ENCODE measurements around the gene RDH8. TPM values are rescaled to one million over a fixed set of nuclear protein-coding genes. Genes with fewer than 3 reads are reported as not detected.

RDH8 gene
- total and polyA plus RNA-seq, 10 of the 15 experiments (the other 5 are each of a cell fraction or from before 2014, with no cell fraction given), result 0.04 to 0.58 (median 0.05) TPM; not detected in 7

GRCh38 chr19:10045371-10045770 lies 32.1 kb downstream of the RDH8 start:
- no peak overlapping the region for H3K9ac ChIP-seq (ENCODE audit: control insufficient read depth, insufficient read depth, low read length)
- no peak overlapping the region for H2AFZ ChIP-seq (ENCODE audit: control insufficient read depth, low read depth, low read length)
- no peak for DNase-seq (ENCODE audit: low read depth, low spot score)
- intact Hi-C loops (cut with micrococcal nuclease; ENCODE audit: unreplicated experiment), result no loop called here
- TF ChIP-seq SIX5 (IDR thresholded peaks at IDR 0.05; ENCODE audit: low read depth, low read length, severe bottlenecking), result peak; percentile 46
- TF ChIP-seq USF1 (IDR thresholded peaks at IDR 0.05; ENCODE audit: borderline replicate concordance, extremely low read length, insufficient read depth, low read depth, low read length), result no peak
- ChIA-PET POLR2A (no interaction called here), SMC1A (ENCODE audit: uncharacterized antibody, unreplicated experiment) (no interaction called here), RAD21 (ENCODE audit: unreplicated experiment) (no interaction called here), CTCF (no interaction called here)
- H3K36me3 ChIP-seq (ENCODE audit: control insufficient read depth in 2 of 2, insufficient read depth in 2 of 2, low read length in 1 of 2), result no peaks in the 10 kb centered on the region
- H3K4me1 ChIP-seq (ENCODE audit: control insufficient read depth, insufficient read depth, low read length), result no peaks in the 10 kb centered on the region
- no TSS peak for BruUV-seq (replicated peaks)
- H3K4me3 ChIP-seq, result no peak overlapping the region
- WGBS (ENCODE audit: insufficient coverage, insufficient replicate concordance, low lambda C conversion rate, missing lambda C conversion rate), result 0% methylated on average over 1 of the region's 1 CpG
- H3K79me2 ChIP-seq (ENCODE audit: control insufficient read depth, insufficient read depth, low read length), result no peaks in the 10 kb centered on the region
- H3K27me3 ChIP-seq (replicated peaks in 1 of 2; ENCODE audit: control insufficient read depth in 2 of 2, insufficient read depth in 2 of 2, low read length in 1 of 2), result no peaks in the 10 kb centered on the region
- in situ Hi-C loops (cut with MboI), result no loop called here
- H3K27ac ChIP-seq (ENCODE audit: control insufficient read depth, insufficient read depth), result no peak overlapping the region
- no peaks in the 10 kb centered on the region for H4K20me1 ChIP-seq (ENCODE audit: control insufficient read depth, insufficient read depth)
- no peaks in the 10 kb centered on the region for H3K9me3 ChIP-seq (replicated peaks; ENCODE audit: control insufficient read depth, insufficient read depth, low read length)
- no peak overlapping the region for H3K4me2 ChIP-seq (ENCODE audit: control insufficient read depth, insufficient read depth)
- ATAC-seq, result no peak
- FAIRE-seq, result no peak

GRCh38 chr19:10049626-10050025 lies 36.3 kb downstream of the RDH8 start:
- Histone ChIP-seq H3K4me2 (ENCODE audit: control insufficient read depth, insufficient read depth) (no peak overlapping the region), H3K79me2 (ENCODE audit: control insufficient read depth, insufficient read depth, low read length) (no peaks in the 10 kb centered on the region), H3K27ac (ENCODE audit: control insufficient read depth, insufficient read depth) (no peak overlapping the region), H3K36me3 (ENCODE audit: control insufficient read depth in 2 of 2, insufficient read depth in 2 of 2, low read length in 1 of 2) (no peaks in the 10 kb centered on the region), H3K4me3 (no peak overlapping the region), H2AFZ (ENCODE audit: control insufficient read depth, low read depth, low read length) (no peak overlapping the region), H3K27me3 (replicated peaks in 1 of 2; ENCODE audit: control insufficient read depth in 2 of 2, insufficient read depth in 2 of 2, low read length in 1 of 2) (no peaks in the 10 kb centered on the region), H3K4me1 (ENCODE audit: control insufficient read depth, insufficient read depth, low read length) (no peaks in the 10 kb centered on the region), H4K20me1 (ENCODE audit: control insufficient read depth, insufficient read depth) (no peaks in the 10 kb centered on the region), H3K9me3 (replicated peaks; ENCODE audit: control insufficient read depth, insufficient read depth, low read length) (no peaks in the 10 kb centered on the region), H3K9ac (ENCODE audit: control insufficient read depth, insufficient read depth, low read length) (no peak overlapping the region)
- intact Hi-C loops (cut with micrococcal nuclease; ENCODE audit: unreplicated experiment), result no loop called here
- ATAC-seq (no peak), DNase-seq (ENCODE audit: low read depth, low spot score) (no peak), FAIRE-seq (no peak)
- in situ Hi-C loops (cut with MboI), result no loop called here
- TF ChIP-seq SMARCA5 (IDR thresholded peaks at IDR 0.05), result no peak
- no peak for TF ChIP-seq SRF (IDR thresholded peaks at IDR 0.05; ENCODE audit: low read depth in 2 of 2, low read length in 2 of 2)
- ChIA-PET RAD21 (ENCODE audit: unreplicated experiment) (no interaction called here), CTCF (no interaction called here), POLR2A (no interaction called here), SMC1A (ENCODE audit: uncharacterized antibody, unreplicated experiment) (no interaction called here)
- BruUV-seq (replicated peaks), result no TSS peak
- WGBS (ENCODE audit: insufficient coverage, insufficient replicate concordance, low lambda C conversion rate, missing lambda C conversion rate), result 46% methylated on average over 2 of the region's 2 CpGs

Measured in GM12878 (cell line).